DND-41 (cell line): ENCODE results near the gene AOPEP.

Experiments
- CTCF ChIP-seq: IDR thresholded peaks from 2 replicates; pipeline ENCODE4 v1.5.1; 2012; ENCODE audit warnings: borderline replicate concordance, low read length, moderate library complexity, mild to moderate bottlenecking; ENCODE audit not compliant: poor library complexity, severe bottlenecking; ENCODE audit errors: extremely low read depth
- EZH2 ChIP-seq: IDR thresholded peaks from 3 replicates; pipeline ENCODE4 v1.6.1; 2012; ENCODE audit warnings: borderline replicate concordance, low read depth, mild to moderate bottlenecking, moderate library complexity, low read length, inconsistent platforms; ENCODE audit not compliant: severe bottlenecking

GRCh38 chr9:94926431-94926800 is 199.9 kb downstream of the AOPEP start:
- TF ChIP-seq CTCF (no peak), EZH2 (no peak)
